ENCODE measurements around the gene GMDS. TPM values are rescaled to one million over a fixed set of nuclear protein-coding genes. Genes with fewer than 3 reads are reported as not detected.

The GMDS gene
- total RNA-seq, 1 experiment from 2014 or later: 35.0 TPM

- ChIA-PET POLR2A (interaction anchor here (0.7 kb wide), 2 partner anchors 9 to 89 kb away, joined by 8 to 10 read pairs; no protein-coding TSS in a partner anchor), CTCF (no interaction called here)
- Mint-ChIP-seq H3K9me3 (peaks cover 24% of the 10 kb centered on the region), H3K27ac (no peak overlapping the region), H3K27me3 (ENCODE audit: low read depth) (no peaks in the 10 kb centered on the region), H3K4me3 (no peak overlapping the region), H3K36me3 (peaks cover 22% of the 10 kb centered on the region), H3K4me1 (no peaks in the 10 kb centered on the region)
- no peak for DNase-seq (ENCODE audit: low spot score)
- no peak for TF ChIP-seq SP1 (CRISPR knock-in tag; conservative IDR thresholded peaks at IDR 0.05)
- no peak for TF ChIP-seq ATF6 (CRISPR knock-in tag; IDR thresholded peaks at IDR 0.05)
- TF ChIP-seq ZNF138 (CRISPR knock-in tag; conservative IDR thresholded peaks at IDR 0.05): no peak
- no peak for TF ChIP-seq MYBL2 (CRISPR knock-in tag; IDR thresholded peaks at IDR 0.05)
- TF ChIP-seq ZNF263 (CRISPR knock-in tag; IDR thresholded peaks at IDR 0.05; ENCODE audit: low read depth): no peak
- TF ChIP-seq TP53 (CRISPR knock-in tag; IDR thresholded peaks at IDR 0.05): no peak
- TF ChIP-seq ERG (CRISPR knock-in tag; IDR thresholded peaks at IDR 0.05): no peak
- ATAC-seq: no peak
These were observed 12.0 kb upstream of the GMDS start for GRCh38 chr6:2257363-2257762.

GRCh38 chr6:2254747-2255146 lies 9.3 kb upstream of the GMDS start:
- ChIA-PET CTCF (no interaction called here), POLR2A (no interaction called here)
- H3K4me1 Mint-ChIP-seq: no peaks in the 10 kb centered on the region
- H3K9me3 Mint-ChIP-seq: peaks cover 24% of the 10 kb centered on the region
- DNase-seq (ENCODE audit: low spot score): no peak
- no peak overlapping the region for H3K27ac Mint-ChIP-seq
- no peak overlapping the region for H3K4me3 Mint-ChIP-seq
- H3K36me3 Mint-ChIP-seq: peaks cover 22% of the 10 kb centered on the region
- no peak for TF ChIP-seq ATF6 (CRISPR knock-in tag; IDR thresholded peaks at IDR 0.05)
- TF ChIP-seq ZNF423 (CRISPR knock-in tag; IDR thresholded peaks at IDR 0.05): no peak
- no peak for TF ChIP-seq ZNF317 (CRISPR knock-in tag; IDR thresholded peaks at IDR 0.05; ENCODE audit: borderline replicate concordance, low read depth)
- TF ChIP-seq AFF4 (CRISPR knock-in tag; IDR thresholded peaks at IDR 0.05; ENCODE audit: borderline replicate concordance): no peak
- TF ChIP-seq TEAD4 (CRISPR knock-in tag; IDR thresholded peaks at IDR 0.05): no peak
- TF ChIP-seq FOXJ3 (CRISPR knock-in tag; IDR thresholded peaks at IDR 0.05; ENCODE audit: borderline replicate concordance): no peak
- no peak for TF ChIP-seq MLX (CRISPR knock-in tag; IDR thresholded peaks at IDR 0.05)
- no peak for ATAC-seq
- no peaks in the 10 kb centered on the region for H3K27me3 Mint-ChIP-seq (ENCODE audit: low read depth)

Data from WTC11 (cell line).